Caco-2 (cell line): ENCODE results near the gene FAM229A. TPM values are rescaled to one million over a fixed set of nuclear protein-coding genes. Genes with fewer than 3 reads are reported as not detected.

Source experiments
- BruUV-seq: library from RNA; stranded (reverse); fragments of 400-500 nt; replicated peaks from 2 replicates; lab custom pipeline; 2021; lab: Mats Ljungman, UMichigan
- CTCF ChIA-PET: fragments of 300-600 bp; sonication (Branson Sonifier 250); formaldehyde crosslinking; loops from one replicate; lab custom pipeline; 2022; ENCODE audit warnings: antibody characterized with exemption; lab: Charles Lee
- POLR2A ChIA-PET: fragments of 300-600 bp; sonication (Branson Sonifier 250); formaldehyde crosslinking; loops from one replicate; lab custom pipeline; 2022; ENCODE audit warnings: antibody characterized with exemption; lab: Charles Lee
- DNase-seq, 2 experiments: peaks; one replicate each; pipeline versions ENCODE4 v3.0.0 to v3.0.0-alpha.2; 2020 to 2022
- H3K27me3 ChIP-seq: replicated peaks from 2 replicates; pipeline ENCODE4 v1.6.0; 2011; ENCODE audit warnings: low read length; ENCODE audit not compliant: control insufficient read depth, insufficient read depth
- H3K36me3 ChIP-seq: 2 replicates; pipeline ENCODE4 v1.5.1; 2011; ENCODE audit warnings: low read length; ENCODE audit not compliant: control insufficient read depth, insufficient read depth
- H3K4me1 ChIP-seq: fragments of 250-450 bp; sonication (Bioruptor Pico); 2 replicates; pipeline ENCODE4 v1.5.1; 2020; ENCODE audit warnings: mild to moderate bottlenecking
- H3K4me3 ChIP-seq: 2 replicates; pipeline ENCODE4 v1.5.1; 2011; ENCODE audit warnings: low read depth, mild to moderate bottlenecking, control low read depth, low read length
- H3K9me3 ChIP-seq: fragments of 250-450 bp; sonication (Bioruptor Pico); 2 replicates; pipeline ENCODE4 v1.5.1; 2020; ENCODE audit warnings: mild to moderate bottlenecking, moderate library complexity
- H3K27ac Mint-ChIP-seq: one replicate; pipeline ENCODE4 v1.8.0; 2022; ENCODE audit warnings: mixed read lengths; ENCODE audit not compliant: unreplicated experiment
- H3K27me3 Mint-ChIP-seq: one replicate; pipeline ENCODE4 v1.8.0; 2022; ENCODE audit warnings: mixed read lengths; ENCODE audit not compliant: insufficient read depth, unreplicated experiment
- H3K36me3 Mint-ChIP-seq: one replicate; pipeline ENCODE4 v1.8.0; 2022; ENCODE audit warnings: mild to moderate bottlenecking, mixed read lengths; ENCODE audit not compliant: insufficient read depth, unreplicated experiment
- H3K4me1 Mint-ChIP-seq: one replicate; pipeline ENCODE4 v1.8.0; 2022; ENCODE audit warnings: low read depth, mixed read lengths; ENCODE audit not compliant: unreplicated experiment
- H3K4me3 Mint-ChIP-seq: one replicate; pipeline ENCODE4 v1.8.0; 2022; ENCODE audit warnings: mild to moderate bottlenecking, moderate library complexity, mixed read lengths; ENCODE audit not compliant: unreplicated experiment
- H3K9me3 Mint-ChIP-seq: one replicate; pipeline ENCODE4 v1.8.0; 2022; ENCODE audit warnings: mixed read lengths; ENCODE audit not compliant: unreplicated experiment
- intact Hi-C: fragments of 100-400 bp; cut with micrococcal nuclease; formaldehyde crosslinking; loops from one replicate; pipeline ENCODE4 v1.10.0; 2022; ENCODE audit not compliant: unreplicated experiment
- total RNA-seq: library from RNA; stranded (reverse); gene quantifications from 2 replicates; pipeline ENCODE4 v1.2.3, GENCODE V29; 2022
- TF ChIP-seq, protein P1 (sequence below), 2 experiments: fragments of 200-600 bp in 1 of 2; IDR thresholded peaks; 1 replicate in 1 of 2; 2 replicates in 1 of 2; pipeline versions ENCODE4 v1.5.1 to v1.8.0; 2011 to 2022; ENCODE audit warnings: antibody characterized with exemption in 1 of 2, control low read depth in 1 of 2, inconsistent platforms in 1 of 2, low read depth in 1 of 2, low read length in 1 of 2, mild to moderate bottlenecking in 1 of 2, moderate library complexity in 1 of 2; ENCODE audit not compliant: insufficient read depth in 1 of 2, severe bottlenecking in 1 of 2, unreplicated experiment in 1 of 2

The FAM229A gene
- total RNA-seq, 1 experiment from 2014 or later = 2.6 TPM

DNA sequence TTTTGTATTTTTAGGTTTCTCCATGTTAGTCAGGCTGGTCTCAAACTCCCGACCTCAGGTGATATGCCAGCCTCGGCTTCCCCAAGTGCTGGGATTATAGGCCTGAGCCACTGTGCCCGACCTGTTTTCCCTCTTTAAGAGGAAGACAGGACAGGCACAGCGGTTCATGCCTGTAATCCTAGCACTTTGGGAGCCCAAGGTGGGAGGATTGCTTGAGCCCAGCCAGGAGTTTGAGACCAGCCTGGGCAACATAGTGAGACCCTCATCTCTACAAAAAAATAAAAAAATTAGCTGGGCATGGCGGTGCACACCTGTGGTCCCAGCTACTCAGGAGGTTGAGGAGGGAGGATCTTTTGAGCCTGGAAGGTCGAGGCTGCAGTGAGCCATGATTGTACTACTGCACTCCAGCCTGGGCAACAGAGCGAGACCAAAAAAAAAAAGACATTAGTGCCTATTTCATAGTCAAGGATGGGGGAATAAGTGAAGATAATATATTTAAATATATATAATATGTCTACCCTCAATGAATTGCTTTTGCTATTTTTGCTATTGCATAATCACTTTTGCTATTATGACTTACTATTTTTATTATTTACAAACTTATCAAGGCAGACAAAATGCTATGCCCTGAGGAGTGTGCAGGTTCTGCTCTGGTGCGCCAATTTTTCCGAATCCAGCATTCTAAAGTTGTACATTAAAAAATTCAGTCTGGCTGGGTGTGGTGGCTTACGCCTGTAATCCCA is 44.0 kb downstream of the FAM229A start:
- POLR2A ChIA-PET = no interaction called here
- no peaks in the 10 kb centered on the region for H3K27me3 ChIP-seq
- H3K4me1 Mint-ChIP-seq = peaks cover 17% of the 10 kb centered on the region
- CTCF ChIA-PET = no interaction called here
- H3K27ac Mint-ChIP-seq = no peak overlapping the region
- TF ChIP-seq, protein P1, sequence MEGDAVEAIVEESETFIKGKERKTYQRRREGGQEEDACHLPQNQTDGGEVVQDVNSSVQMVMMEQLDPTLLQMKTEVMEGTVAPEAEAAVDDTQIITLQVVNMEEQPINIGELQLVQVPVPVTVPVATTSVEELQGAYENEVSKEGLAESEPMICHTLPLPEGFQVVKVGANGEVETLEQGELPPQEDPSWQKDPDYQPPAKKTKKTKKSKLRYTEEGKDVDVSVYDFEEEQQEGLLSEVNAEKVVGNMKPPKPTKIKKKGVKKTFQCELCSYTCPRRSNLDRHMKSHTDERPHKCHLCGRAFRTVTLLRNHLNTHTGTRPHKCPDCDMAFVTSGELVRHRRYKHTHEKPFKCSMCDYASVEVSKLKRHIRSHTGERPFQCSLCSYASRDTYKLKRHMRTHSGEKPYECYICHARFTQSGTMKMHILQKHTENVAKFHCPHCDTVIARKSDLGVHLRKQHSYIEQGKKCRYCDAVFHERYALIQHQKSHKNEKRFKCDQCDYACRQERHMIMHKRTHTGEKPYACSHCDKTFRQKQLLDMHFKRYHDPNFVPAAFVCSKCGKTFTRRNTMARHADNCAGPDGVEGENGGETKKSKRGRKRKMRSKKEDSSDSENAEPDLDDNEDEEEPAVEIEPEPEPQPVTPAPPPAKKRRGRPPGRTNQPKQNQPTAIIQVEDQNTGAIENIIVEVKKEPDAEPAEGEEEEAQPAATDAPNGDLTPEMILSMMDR (IDR thresholded peaks at IDR 0.05; ENCODE audit: insufficient read depth in 1 of 2, low read depth in 1 of 2, low read length in 1 of 2, severe bottlenecking in 1 of 2, unreplicated experiment in 1 of 2) = no peak
- no peaks in the 10 kb centered on the region for H3K9me3 Mint-ChIP-seq
- DNase-seq = no peak
- no peaks in the 10 kb centered on the region for H3K36me3 ChIP-seq
- H3K9me3 ChIP-seq = no peaks in the 10 kb centered on the region
- no TSS peak for BruUV-seq
- H3K27me3 Mint-ChIP-seq = no peaks in the 10 kb centered on the region
- intact Hi-C loops = no loop called here
- peaks cover 17% of the 10 kb centered on the region for H3K4me1 ChIP-seq
- H3K4me3 ChIP-seq = no peak overlapping the region
- no peak overlapping the region for H3K4me3 Mint-ChIP-seq
- H3K36me3 Mint-ChIP-seq = peaks cover 42% of the 10 kb centered on the region

GRCh38 chr1:32316903-32317277 is 45.4 kb downstream of the FAM229A start:
- BruUV-seq = no TSS peak
- CTCF ChIA-PET = no interaction called here
- Histone ChIP-seq H3K4me3 (no peak overlapping the region), H3K4me1 (peaks cover 7% of the 10 kb centered on the region), H3K27me3 (no peaks in the 10 kb centered on the region), H3K36me3 (no peaks in the 10 kb centered on the region), H3K9me3 (no peaks in the 10 kb centered on the region)
- Mint-ChIP-seq H3K4me1 (peaks cover 17% of the 10 kb centered on the region), H3K4me3 (no peak overlapping the region), H3K27me3 (no peaks in the 10 kb centered on the region), H3K27ac (no peak overlapping the region), H3K9me3 (no peaks in the 10 kb centered on the region), H3K36me3 (peaks cover 38% of the 10 kb centered on the region)
- DNase-seq = no peak
- POLR2A ChIA-PET = no interaction called here
- intact Hi-C loops = loop anchor here (2.0 kb wide), 1 partner anchor 102 kb away; no protein-coding TSS in a partner anchor
- TF ChIP-seq, protein P1 (IDR thresholded peaks at IDR 0.05; ENCODE audit: insufficient read depth in 1 of 2, low read depth in 1 of 2, low read length in 1 of 2, severe bottlenecking in 1 of 2, unreplicated experiment in 1 of 2) = no peak

DNA sequence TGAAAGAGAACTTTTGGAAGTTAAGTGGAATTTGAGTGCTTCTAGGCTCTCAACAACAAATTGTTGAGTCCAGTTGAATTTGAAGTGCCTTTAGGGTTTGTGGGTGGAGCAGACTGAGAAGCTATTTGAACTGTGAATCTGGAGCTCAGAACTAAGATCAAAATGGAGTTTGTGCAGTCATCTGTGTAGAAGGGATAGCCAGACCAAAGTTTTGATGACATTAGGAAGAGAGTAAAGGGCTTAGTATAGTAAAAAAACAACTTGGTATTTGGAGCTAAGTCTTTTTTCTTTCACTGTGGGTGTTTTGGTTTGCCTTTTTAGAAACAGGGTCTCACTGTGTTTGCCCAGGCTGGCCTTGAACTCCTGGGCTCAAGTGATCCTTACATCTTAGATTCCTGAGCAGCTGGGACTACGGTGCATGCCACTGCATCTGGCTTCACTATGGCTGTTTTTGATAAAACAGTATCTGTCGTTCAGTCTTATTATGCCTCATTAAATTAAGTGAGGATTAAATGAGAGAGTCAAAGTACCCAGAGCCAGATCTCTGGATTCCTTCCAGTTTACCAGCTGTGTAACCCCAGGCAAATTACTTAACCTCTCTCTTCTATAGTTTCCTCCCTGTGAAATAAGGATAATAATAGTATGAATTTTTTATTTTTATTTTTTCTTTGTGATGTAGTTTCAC is 50.4 kb downstream of the FAM229A start:
- Mint-ChIP-seq H3K9me3 (no peaks in the 10 kb centered on the region), H3K27ac (no peak overlapping the region), H3K36me3 (peaks cover 48% of the 10 kb centered on the region), H3K4me3 (no peak overlapping the region), H3K27me3 (no peaks in the 10 kb centered on the region), H3K4me1 (peaks cover 27% of the 10 kb centered on the region)
- TF ChIP-seq, protein P1 (IDR thresholded peaks at IDR 0.05; ENCODE audit: insufficient read depth in 1 of 2, low read depth in 1 of 2, low read length in 1 of 2, severe bottlenecking in 1 of 2, unreplicated experiment in 1 of 2) = no peak
- Histone ChIP-seq H3K4me3 (no peak overlapping the region), H3K27me3 (no peaks in the 10 kb centered on the region), H3K4me1 (no peaks in the 10 kb centered on the region), H3K9me3 (no peaks in the 10 kb centered on the region), H3K36me3 (no peaks in the 10 kb centered on the region)
- no TSS peak for BruUV-seq
- intact Hi-C loops = no loop called here
- ChIA-PET CTCF (no interaction called here), POLR2A (no interaction called here)
- DNase-seq = no peak

Other genes starting within 250 kb of the FAM229A start
- gene TXLNA, start 182.8 kb downstream of the FAM229A start, total RNA-seq = 33.2 and 35.0 TPM in 2 replicates
- 3.7 and 3.9 TPM in 2 replicates for gene CCDC28B, start 161.9 kb downstream of the FAM229A start, total RNA-seq
- gene IQCC, start 156.8 kb downstream of the FAM229A start, total RNA-seq = 3.4 and 3.5 TPM in 2 replicates
- gene DCDC2B, start 153.4 kb downstream of the FAM229A start, total RNA-seq = not detected in 2 replicates
- gene TMEM234, start 140.1 kb downstream of the FAM229A start, total RNA-seq = 11.5 and 12.0 TPM in 2 replicates
- 128 and 153 TPM in 2 replicates for gene EIF3I, start 140.1 kb downstream of the FAM229A start, total RNA-seq
- gene FAM167B, start 115.3 kb downstream of the FAM229A start, total RNA-seq = 0.34 and 0.70 TPM in 2 replicates
- 0.39 TPM in 1 of 2 replicates, not detected in the other for gene LCK, start 111.2 kb downstream of the FAM229A start, total RNA-seq
- 116 and 117 TPM in 2 replicates for gene HDAC1, start 70.4 kb downstream of the FAM229A start, total RNA-seq
- gene MARCKSL1, start 26.3 kb downstream of the FAM229A start, total RNA-seq = 150 and 159 TPM in 2 replicates
- gene TSSK3, start 54 bp upstream of the FAM229A start, total RNA-seq = 2.5 and 2.6 TPM in 2 replicates
- 32.5 and 33.2 TPM in 2 replicates for gene BSDC1, start 32.0 kb upstream of the FAM229A start, total RNA-seq
- not detected in 2 replicates for gene ZBTB8B, start 102.6 kb upstream of the FAM229A start, total RNA-seq
- 3.2 and 3.7 TPM in 2 replicates for gene ZBTB8A, start 176.9 kb upstream of the FAM229A start, total RNA-seq